A549 (cell line): ENCODE results near the gene RBCK1.
"Not testable (repeated sequence)": the region's sequence is repeated elsewhere in the genome, so short reads cannot be mapped to it uniquely, and the experiment has no call there.

ENCODE experiments used
- CHD4 ChIP-seq: fragments of 200-600 bp; sonication (generic); IDR thresholded peaks from 2 replicates; pipeline ENCODE4 v1.6.1; 2016; ENCODE audit warnings: antibody characterized with exemption, mild to moderate bottlenecking, borderline replicate concordance
- CTCF ChIP-seq: fragments of >200 bp; sonication (Bioruptor Twin); formaldehyde crosslinking; IDR thresholded peaks from 3 replicates; pipeline ENCODE4 v1.5.1; 2016
- ESRRA ChIP-seq: fragments of 150-350 bp; IDR thresholded peaks from 2 replicates; pipeline ENCODE4 v1.6.1; 2014; ENCODE audit warnings: mild to moderate bottlenecking, low read length, borderline replicate concordance
- FOSL2 ChIP-seq, 2 experiments: fragments of 450-650 bp in 1 of 2; fragments of >200 bp in 1 of 2; sonication (Bioruptor Twin) in 1 of 2; formaldehyde crosslinking; IDR thresholded peaks; 2 replicates each; pipeline versions ENCODE4 v1.5.0 to v1.6.1; 2016 to 2020; ENCODE audit warnings: mild to moderate bottlenecking in 1 of 2, moderate library complexity in 1 of 2
- HOXA7 ChIP-seq: fragments of 250-450 bp; sonication (Bioruptor Pico); IDR thresholded peaks from 2 replicates; pipeline ENCODE4 v1.5.0; 2020; ENCODE audit warnings: mild to moderate bottlenecking, moderate library complexity
- MAZ ChIP-seq: fragments of 150-350 bp; IDR thresholded peaks from 2 replicates; pipeline ENCODE4 v1.6.1; 2014; ENCODE audit warnings: antibody characterized with exemption, low read depth, low read length, borderline replicate concordance
- POLR2A ChIP-seq: IDR thresholded peaks from 2 replicates; pipeline ENCODE4 v1.6.1; 2012; ENCODE audit warnings: mild to moderate bottlenecking, low read length
- RCOR1 ChIP-seq: fragments of 150-350 bp; IDR thresholded peaks from 2 replicates; pipeline ENCODE4 v1.6.1; 2014; ENCODE audit warnings: antibody characterized with exemption, low read length, low read depth
- REST ChIP-seq: fragments of 200-600 bp; sonication (generic); IDR thresholded peaks from 2 replicates; pipeline ENCODE4 v1.6.1; 2016; ENCODE audit warnings: antibody characterized with exemption, mild to moderate bottlenecking, moderate library complexity
- ZSCAN20 ChIP-seq: fragments of 250-450 bp; sonication (Bioruptor Pico); IDR thresholded peaks from 2 replicates; pipeline ENCODE4 v1.8.0; 2022; ENCODE audit warnings: mild to moderate bottlenecking, moderate library complexity

- TF ChIP-seq RCOR1; CTCF; HOXA7 (CRISPR knock-in tag); FOSL2 (IDR thresholded peaks at IDR 0.05); FOSL2 (CRISPR knock-in tag; IDR thresholded peaks at IDR 0.05); REST; CHD4; ZSCAN20 (CRISPR knock-in tag); ESRRA; MAZ; POLR2A: not testable (repeated sequence)
Measured at GRCh38 chr20:476561-477249, 68.6 kb downstream of the RBCK1 start.
